WTC11 (cell line): Measurements from ENCODE around the gene APH1B. TPM values are rescaled to one million over a fixed set of nuclear protein-coding genes. Genes with fewer than 3 reads are reported as not detected.

Experiments
- ATAC-seq: fragments of 200-7000 bp; cut with Tn5 transposase; 2 replicates; pipeline ENCODE4 v1.10.0; 2021; ENCODE audit warnings: mild to moderate bottlenecking, moderate library complexity
- CTCF ChIA-PET: fragments of 300-600 bp; sonication (Branson Sonifier 250); formaldehyde crosslinking; loops from one replicate; lab custom pipeline; 2021; ENCODE audit warnings: antibody characterized with exemption; lab: Charles Lee
- POLR2A ChIA-PET: fragments of 350-600 bp; sonication (Branson Sonifier 250); formaldehyde crosslinking; loops from one replicate; lab custom pipeline; 2021; ENCODE audit warnings: antibody characterized with exemption; lab: Charles Lee
- DNase-seq: peaks from one replicate; pipeline ENCODE4 v3.0.0; 2021; ENCODE audit warnings: low spot score
- H3K27ac Mint-ChIP-seq: 2 replicates; pipeline ENCODE4 v1.8.0; 2021; ENCODE audit warnings: mixed read lengths
- H3K27me3 Mint-ChIP-seq: 2 replicates; pipeline ENCODE4 v1.8.0; 2021; ENCODE audit warnings: low read depth, mild to moderate bottlenecking, moderate library complexity, mixed read lengths
- H3K36me3 Mint-ChIP-seq: 2 replicates; pipeline ENCODE4 v1.8.0; 2021; ENCODE audit warnings: mixed read lengths
- H3K4me1 Mint-ChIP-seq: 2 replicates; pipeline ENCODE4 v1.8.0; 2022; ENCODE audit warnings: mixed read lengths
- H3K4me3 Mint-ChIP-seq: 2 replicates; pipeline ENCODE4 v1.8.0; 2021; ENCODE audit warnings: mild to moderate bottlenecking, moderate library complexity, mixed read lengths
- H3K9me3 Mint-ChIP-seq: 2 replicates; pipeline ENCODE4 v1.8.0; 2021; ENCODE audit warnings: mixed read lengths
- ARID4B ChIP-seq: sonication (generic); formaldehyde crosslinking; IDR thresholded peaks from 2 replicates; pipeline ENCODE4 v1.8.0; 2023; ENCODE audit warnings: missing genetic modification reagents, mild to moderate bottlenecking, borderline replicate concordance
- ATF2 ChIP-seq: sonication (generic); formaldehyde crosslinking; IDR thresholded peaks from 2 replicates; pipeline ENCODE4 v1.8.1; 2022; ENCODE audit warnings: low read depth, missing genetic modification reagents, borderline replicate concordance
- ATF3 ChIP-seq: sonication (generic); formaldehyde crosslinking; conservative IDR thresholded peaks from 2 replicates; pipeline ENCODE4 v1.8.1; 2022; ENCODE audit warnings: mild to moderate bottlenecking, missing genetic modification reagents
- CREB1 ChIP-seq: sonication (generic); formaldehyde crosslinking; IDR thresholded peaks from 2 replicates; pipeline ENCODE4 v1.8.0; 2023; ENCODE audit warnings: mild to moderate bottlenecking, missing genetic modification reagents
- ETV6 ChIP-seq: sonication (generic); formaldehyde crosslinking; IDR thresholded peaks from 2 replicates; pipeline ENCODE4 v1.8.1; 2022; ENCODE audit warnings: mild to moderate bottlenecking, missing genetic modification reagents
- HMGA2 ChIP-seq: fragments of 250-450 bp; sonication (Bioruptor Pico); IDR thresholded peaks from 2 replicates; pipeline ENCODE4 v1.4.0; 2021; ENCODE audit warnings: mild to moderate bottlenecking, moderate library complexity
- HMGXB4 ChIP-seq: sonication (generic); formaldehyde crosslinking; IDR thresholded peaks from 2 replicates; pipeline ENCODE4 v1.8.1; 2023; ENCODE audit warnings: mild to moderate bottlenecking, moderate library complexity, missing genetic modification reagents
- IRF2 ChIP-seq: sonication (generic); formaldehyde crosslinking; IDR thresholded peaks from 2 replicates; pipeline ENCODE4 v1.8.0; 2022; ENCODE audit warnings: low read depth, missing genetic modification reagents, borderline replicate concordance
- JAZF1 ChIP-seq: fragments of 250-450 bp; sonication (Bioruptor Pico); IDR thresholded peaks from 2 replicates; pipeline ENCODE4 v1.9.0; 2021; ENCODE audit warnings: moderate library complexity, mild to moderate bottlenecking, inconsistent platforms
- JUN ChIP-seq: sonication (generic); formaldehyde crosslinking; IDR thresholded peaks from 2 replicates; pipeline ENCODE4 v1.8.0; 2023; ENCODE audit warnings: mild to moderate bottlenecking, missing genetic modification reagents
- MYBL2 ChIP-seq: sonication (generic); formaldehyde crosslinking; IDR thresholded peaks from 2 replicates; pipeline ENCODE4 v1.8.1; 2023; ENCODE audit warnings: mild to moderate bottlenecking, moderate library complexity, missing genetic modification reagents
- NFATC4 ChIP-seq: fragments of 250-450 bp; sonication (Bioruptor Pico); IDR thresholded peaks from 2 replicates; pipeline ENCODE4 v1.9.0; 2021; ENCODE audit warnings: mild to moderate bottlenecking
- SP1 ChIP-seq: sonication (generic); formaldehyde crosslinking; conservative IDR thresholded peaks from 2 replicates; pipeline ENCODE4 v1.8.1; 2022; ENCODE audit warnings: missing genetic modification reagents
- STAT6 ChIP-seq: sonication (generic); formaldehyde crosslinking; conservative IDR thresholded peaks from 2 replicates; pipeline ENCODE4 v1.8.1; 2023; ENCODE audit warnings: mild to moderate bottlenecking, low read depth, missing genetic modification reagents, moderate library complexity
- TCF7 ChIP-seq: sonication (generic); formaldehyde crosslinking; IDR thresholded peaks from 2 replicates; pipeline ENCODE4 v1.8.0; 2022; ENCODE audit warnings: mild to moderate bottlenecking, low read depth, missing genetic modification reagents, moderate library complexity
- USF2 ChIP-seq: sonication (generic); formaldehyde crosslinking; IDR thresholded peaks from 2 replicates; pipeline ENCODE4 v1.8.1; 2023; ENCODE audit warnings: mild to moderate bottlenecking, missing genetic modification reagents, moderate library complexity
- ZNF281 ChIP-seq: sonication (generic); formaldehyde crosslinking; IDR thresholded peaks from 2 replicates; pipeline ENCODE4 v1.8.0; 2023; ENCODE audit warnings: mild to moderate bottlenecking, missing genetic modification reagents
- ZNF671 ChIP-seq: fragments of 250-450 bp; sonication (Bioruptor Pico); IDR thresholded peaks from 2 replicates; pipeline ENCODE4 v1.8.0; 2021; ENCODE audit warnings: mild to moderate bottlenecking
- ZSCAN18 ChIP-seq: fragments of 250-450 bp; sonication (Bioruptor Pico); IDR thresholded peaks from 2 replicates; pipeline ENCODE4 v2.1.2; 2022; ENCODE audit warnings: mild to moderate bottlenecking, moderate library complexity
- total RNA-seq: library from RNA; stranded (reverse); gene quantifications from 3 replicates; pipeline ENCODE4 v1.2.3, GENCODE V29; 2021

Gene APH1B
- total RNA-seq, 1 experiment from 2014 or later, result 25.0 TPM

- no peak for TF ChIP-seq NFATC4 (CRISPR knock-in tag)
- no peak for TF ChIP-seq JAZF1 (CRISPR knock-in tag)
- TF ChIP-seq, all 79 proteins: peak for 0
- Mint-ChIP-seq H3K4me3 (no peak overlapping the region), H3K4me1 (peaks cover 44% of the 10 kb centered on the region), H3K36me3 (no peaks in the 10 kb centered on the region), H3K9me3 (no peaks in the 10 kb centered on the region), H3K27me3 (no peaks in the 10 kb centered on the region), H3K27ac (no peak overlapping the region)
- POLR2A ChIA-PET, result no interaction called here
- no peak for DNase-seq
- ATAC-seq, result no peak
- CTCF ChIA-PET, result interaction anchor here (0.7 kb wide), 1 partner anchor 34 kb away, joined by 3 read pairs; no protein-coding TSS in a partner anchor
These were observed 40.9 kb downstream of the APH1B start for GRCh38 chr15:63318344-63318743.

GRCh38 chr15:63319065-63319464 lies 41.7 kb downstream of the APH1B start:
- H3K36me3 Mint-ChIP-seq, result no peaks in the 10 kb centered on the region
- H3K27me3 Mint-ChIP-seq, result no peaks in the 10 kb centered on the region
- POLR2A ChIA-PET, result no interaction called here
- TF ChIP-seq ETV6 (CRISPR knock-in tag) (no peak), ZNF671 (CRISPR knock-in tag) (no peak), ARID4B (CRISPR knock-in tag) (no peak), HMGXB4 (no peak), ZNF281 (CRISPR knock-in tag) (no peak), ZSCAN18 (CRISPR knock-in tag) (no peak), ATF3 (no peak), JUN (no peak), ATF2 (CRISPR knock-in tag) (no peak), STAT6 (CRISPR knock-in tag) (no peak), SP1 (CRISPR knock-in tag) (no peak), MYBL2 (CRISPR knock-in tag) (no peak), HMGA2 (CRISPR knock-in tag) (no peak), IRF2 (CRISPR knock-in tag) (no peak), TCF7 (CRISPR knock-in tag) (no peak), USF2 (CRISPR knock-in tag) (no peak), CREB1 (no peak)

More at GRCh38 chr15:63319065-63319464, 41.7 kb downstream of the APH1B start:
- H3K9me3 Mint-ChIP-seq, result no peaks in the 10 kb centered on the region
- DNase-seq (no peak), ATAC-seq (no peak)
- CTCF ChIA-PET, result no interaction called here
- H3K4me1 Mint-ChIP-seq, result peaks cover 41% of the 10 kb centered on the region
- H3K4me3 Mint-ChIP-seq, result no peak overlapping the region
- H3K27ac Mint-ChIP-seq, result no peak overlapping the region
